Fibroblast of lung (primary cell): ENCODE data around the gene GABRD. TPM values are rescaled to one million over a fixed set of nuclear protein-coding genes. Genes with fewer than 3 reads are reported as not detected.

ENCODE experiments used
- DNase-seq, 2 donors: peaks; one replicate each; pipeline versions ENCODE4 v3.0.0 to v3.0.0-alpha.2; 2010; ENCODE audit warnings: low read depth in 2 of 2
- H2AFZ ChIP-seq: 2 replicates; pipeline ENCODE4 v1.5.1; 2012; ENCODE audit warnings: low read length, control low read depth, inconsistent platforms
- H3K27ac ChIP-seq: 2 replicates; pipeline ENCODE4 v1.5.1; 2011; ENCODE audit warnings: low read length, control low read depth; ENCODE audit not compliant: insufficient read depth
- H3K27me3 ChIP-seq: 2 replicates; pipeline ENCODE4 v1.5.1; 2011; ENCODE audit warnings: mild to moderate bottlenecking, low read length; ENCODE audit not compliant: control insufficient read depth, insufficient read depth
- H3K36me3 ChIP-seq: 2 replicates; pipeline ENCODE4 v1.5.1; 2011; ENCODE audit warnings: low read length; ENCODE audit not compliant: control insufficient read depth, insufficient read depth
- H3K4me1 ChIP-seq: 2 replicates; pipeline ENCODE4 v1.5.1; 2011; ENCODE audit warnings: low read length; ENCODE audit not compliant: control insufficient read depth, insufficient read depth; ENCODE audit errors: extremely low read depth
- H3K4me2 ChIP-seq: 2 replicates; pipeline ENCODE4 v1.5.1; 2011; ENCODE audit warnings: low read length, control low read depth; ENCODE audit not compliant: insufficient read depth; ENCODE audit errors: extremely low read depth
- H3K4me3 ChIP-seq, 4 experiments: fragments of 200-600 bp in 1 of 4; sonication (generic) in 1 of 4; replicated peaks in 1 of 4; 2 replicates each; pipeline ENCODE4 v1.5.1; 2011 to 2016; ENCODE audit warnings: low read length in 4 of 4, low read depth in 3 of 4, mild to moderate bottlenecking in 3 of 4, control low read depth in 2 of 4, inconsistent platforms in 1 of 4, mixed read lengths in 1 of 4; ENCODE audit not compliant: insufficient read depth in 1 of 4; ENCODE audit errors: control extremely low read depth in 1 of 4
- H3K79me2 ChIP-seq: 2 replicates; pipeline ENCODE4 v1.5.1; 2012; ENCODE audit warnings: mild to moderate bottlenecking, low read length, inconsistent platforms; ENCODE audit not compliant: control insufficient read depth, insufficient read depth
- H3K9ac ChIP-seq: 2 replicates; pipeline ENCODE4 v1.5.1; 2011; ENCODE audit warnings: mild to moderate bottlenecking, low read length, control low read depth; ENCODE audit not compliant: insufficient read depth
- H3K9me3 ChIP-seq: 2 replicates; pipeline ENCODE4 v1.5.1; 2012; ENCODE audit warnings: low read depth, low read length; ENCODE audit not compliant: control insufficient read depth, insufficient read depth
- H4K20me1 ChIP-seq: 2 replicates; pipeline ENCODE4 v1.5.1; 2011; ENCODE audit warnings: low read length; ENCODE audit not compliant: control insufficient read depth, insufficient read depth; ENCODE audit errors: extremely low read depth
- CTCF ChIP-seq, 2 donors: IDR thresholded peaks in 1 of 2; conservative IDR thresholded peaks in 1 of 2; 1 replicate in 1 of 2; 2 replicates in 1 of 2; pipeline ENCODE4 v1.5.1; 2011 to 2012; ENCODE audit warnings: low read length in 2 of 2, control low read depth in 1 of 2, inconsistent platforms in 1 of 2, low read depth in 1 of 2, mild to moderate bottlenecking in 1 of 2
- EZH2 ChIP-seq: IDR thresholded peaks from 2 replicates; pipeline ENCODE4 v1.5.1; 2012; ENCODE audit warnings: low read length, control low read depth, mild to moderate bottlenecking; ENCODE audit errors: missing control alignments
- polyA plus RNA-seq, 2 donors: library from polyadenylated mRNA; depleted of rRNA in 1 of 2; stranded (reverse) in 1 of 2; unstranded in 1 of 2; fragments of >200 nt; gene quantifications; 2 replicates each; pipeline ENCODE4 v1.2.1, GENCODE V29; 2011 to 2012; ENCODE audit warnings: missing spikeins in 1 of 2
- total RNA-seq: library from RNA; depleted of rRNA; stranded (reverse); fragments of >200 nt; gene quantifications from 2 replicates; pipeline ENCODE4 v1.2.1, GENCODE V29; 2014

Gene GABRD
- total and polyA plus RNA-seq, 2 donors (not counting 1 experiment from before 2014, with no cell fraction given) = not detected

GRCh38 chr1:2070016-2070415 is 50.9 kb downstream of the GABRD start:
- Histone ChIP-seq H3K79me2 (no peaks in the 10 kb centered on the region), H3K9me3 (no peaks in the 10 kb centered on the region), H4K20me1 (no peaks in the 10 kb centered on the region), H3K4me3 (no peak overlapping the region), H3K27me3 (peaks cover 2% of the 10 kb centered on the region), H3K27ac (no peak overlapping the region), H2AFZ (no peak overlapping the region), H3K36me3 (no peaks in the 10 kb centered on the region), H3K4me2 (no peak overlapping the region), H3K4me1 (no peaks in the 10 kb centered on the region), H3K9ac (no peak overlapping the region)
- no peak for DNase-seq
- TF ChIP-seq CTCF (conservative IDR thresholded peaks at IDR 0.05 in 1 of 2, IDR thresholded peaks at IDR 0.05 in 1 of 2; ENCODE audit: low read depth in 1 of 2, low read length in 2 of 2) = no peak
- TF ChIP-seq EZH2 = no peak

DNA sequence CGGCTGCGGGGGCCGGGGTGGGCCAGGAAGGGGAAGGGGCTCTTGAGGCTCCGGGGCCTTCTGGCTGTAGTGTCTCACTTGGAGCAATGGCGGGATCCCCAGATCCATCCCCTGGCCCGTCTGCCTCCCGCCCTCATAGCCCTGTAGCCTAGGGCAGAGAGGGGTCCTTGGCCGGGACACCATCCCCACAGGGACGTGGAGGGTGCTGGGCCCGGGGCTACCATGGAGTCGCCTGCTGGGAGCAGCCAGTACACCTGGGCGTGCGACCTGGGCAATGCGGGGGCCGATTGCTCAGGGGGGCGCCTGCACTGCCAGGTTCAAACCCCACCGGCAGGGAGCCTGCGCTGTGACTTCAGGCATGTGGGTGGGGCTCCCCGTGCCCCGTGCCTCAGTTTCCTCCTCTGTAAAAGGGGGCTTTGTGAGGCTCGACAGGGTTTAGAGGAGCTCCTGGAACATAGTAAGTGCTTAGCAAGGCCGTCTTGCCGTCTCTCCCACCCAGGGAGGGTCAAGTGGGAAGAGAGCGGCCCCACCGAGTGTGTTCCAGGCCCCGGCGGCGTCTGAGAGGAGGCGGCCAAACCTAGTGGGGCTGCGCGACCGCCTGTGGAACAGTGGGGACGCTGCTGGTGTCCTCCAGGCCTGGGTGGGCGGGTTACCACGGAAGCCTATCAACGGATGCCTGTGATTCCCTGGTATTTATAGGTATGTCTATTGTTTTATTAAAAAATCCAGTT is 51.8 kb downstream of the GABRD start:
- Histone ChIP-seq H4K20me1 (no peaks in the 10 kb centered on the region), H3K79me2 (no peaks in the 10 kb centered on the region), H3K9ac (no peak overlapping the region), H2AFZ (no peak overlapping the region), H3K9me3 (no peaks in the 10 kb centered on the region), H3K4me1 (no peaks in the 10 kb centered on the region), H3K27me3 (peaks cover 2% of the 10 kb centered on the region), H3K36me3 (no peaks in the 10 kb centered on the region), H3K4me2 (no peak overlapping the region), H3K4me3 (no peak overlapping the region), H3K27ac (no peak overlapping the region)
- DNase-seq = no peak
- TF ChIP-seq EZH2 = no peak
- no peak for TF ChIP-seq CTCF (conservative IDR thresholded peaks at IDR 0.05 in 1 of 2, IDR thresholded peaks at IDR 0.05 in 1 of 2; ENCODE audit: low read depth in 1 of 2, low read length in 2 of 2)

GRCh38 chr1:2072109-2072806 is 53.1 kb downstream of the GABRD start:
- H2AFZ ChIP-seq = no peak overlapping the region
- no peak overlapping the region for H3K4me3 ChIP-seq
- no peak overlapping the region for H3K9ac ChIP-seq
- no peaks in the 10 kb centered on the region for H3K4me1 ChIP-seq
- H3K27ac ChIP-seq = no peak overlapping the region
- TF ChIP-seq EZH2 (no peak), CTCF (conservative IDR thresholded peaks at IDR 0.05 in 1 of 2, IDR thresholded peaks at IDR 0.05 in 1 of 2; ENCODE audit: low read depth in 1 of 2, low read length in 2 of 2) (no peak)
- H3K4me2 ChIP-seq = no peak overlapping the region
- DNase-seq = no peak
- H3K79me2 ChIP-seq = no peaks in the 10 kb centered on the region
- no peaks in the 10 kb centered on the region for H3K9me3 ChIP-seq
- H3K27me3 ChIP-seq = no peaks in the 10 kb centered on the region
- no peaks in the 10 kb centered on the region for H3K36me3 ChIP-seq
- no peaks in the 10 kb centered on the region for H4K20me1 ChIP-seq
